GM21367 (cell line): ENCODE results near the gene MEGF6.

ENCODE experiments used
- ATAC-seq: cut with Tn5 transposase; IDR thresholded peaks from one replicate; pipeline ENCODE4 v1.9.1; 2021; ENCODE audit not compliant: unreplicated experiment

The MEGF6 gene

DNA sequence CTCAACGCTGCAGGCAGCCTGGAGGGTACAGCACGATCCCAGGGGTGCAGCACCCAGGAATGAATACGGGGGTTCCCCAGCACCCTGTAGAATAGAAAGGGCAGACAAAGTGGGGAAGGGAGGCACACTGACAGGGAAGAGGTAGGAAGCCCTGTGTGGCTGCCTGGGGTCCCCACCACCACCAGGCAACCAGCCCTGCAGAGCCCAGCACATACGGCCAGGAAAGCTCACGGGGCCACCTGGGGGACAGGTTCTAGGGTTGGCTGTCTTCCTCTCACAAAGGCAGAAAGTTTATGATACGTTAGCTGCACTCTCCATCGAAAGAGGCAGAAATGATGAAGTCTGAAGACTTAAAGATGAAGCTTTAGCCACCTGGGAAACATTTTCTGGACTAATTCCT is 104.4 kb downstream of the MEGF6 start:
- ATAC-seq: no peak

GRCh38 chr1:3506041-3506440 is 105.3 kb downstream of the MEGF6 start:
- no peak for ATAC-seq

DNA sequence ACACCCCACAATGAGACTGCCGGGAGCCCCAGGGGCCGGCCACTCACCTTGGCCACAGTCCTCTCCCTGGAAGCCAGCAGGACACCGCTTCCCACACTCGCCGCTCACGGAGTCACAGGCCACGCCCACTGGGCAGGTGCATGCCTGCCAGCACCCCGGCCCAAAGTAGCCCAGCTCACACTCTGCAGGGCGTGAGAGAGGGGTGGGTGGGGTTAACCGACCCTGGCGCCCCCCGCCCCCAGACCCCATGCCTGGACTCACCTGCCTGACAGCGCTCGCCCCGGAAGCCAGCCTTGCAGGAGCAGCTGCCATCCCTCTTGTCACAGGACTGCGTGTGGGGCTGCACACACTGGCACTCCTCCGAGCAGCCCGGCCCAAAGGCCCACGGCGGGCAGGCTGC is 106.1 kb downstream of the MEGF6 start:
- no peak for ATAC-seq

- no peak for ATAC-seq
Observed at GRCh38 chr1:3504822-3505153, 106.5 kb downstream of the MEGF6 start.

- no peak for ATAC-seq
Observed at GRCh38 chr1:3504151-3504821, 107.0 kb downstream of the MEGF6 start.

- ATAC-seq: no peak
Observed at GRCh38 chr1:3503525-3503886, 107.8 kb downstream of the MEGF6 start.

DNA sequence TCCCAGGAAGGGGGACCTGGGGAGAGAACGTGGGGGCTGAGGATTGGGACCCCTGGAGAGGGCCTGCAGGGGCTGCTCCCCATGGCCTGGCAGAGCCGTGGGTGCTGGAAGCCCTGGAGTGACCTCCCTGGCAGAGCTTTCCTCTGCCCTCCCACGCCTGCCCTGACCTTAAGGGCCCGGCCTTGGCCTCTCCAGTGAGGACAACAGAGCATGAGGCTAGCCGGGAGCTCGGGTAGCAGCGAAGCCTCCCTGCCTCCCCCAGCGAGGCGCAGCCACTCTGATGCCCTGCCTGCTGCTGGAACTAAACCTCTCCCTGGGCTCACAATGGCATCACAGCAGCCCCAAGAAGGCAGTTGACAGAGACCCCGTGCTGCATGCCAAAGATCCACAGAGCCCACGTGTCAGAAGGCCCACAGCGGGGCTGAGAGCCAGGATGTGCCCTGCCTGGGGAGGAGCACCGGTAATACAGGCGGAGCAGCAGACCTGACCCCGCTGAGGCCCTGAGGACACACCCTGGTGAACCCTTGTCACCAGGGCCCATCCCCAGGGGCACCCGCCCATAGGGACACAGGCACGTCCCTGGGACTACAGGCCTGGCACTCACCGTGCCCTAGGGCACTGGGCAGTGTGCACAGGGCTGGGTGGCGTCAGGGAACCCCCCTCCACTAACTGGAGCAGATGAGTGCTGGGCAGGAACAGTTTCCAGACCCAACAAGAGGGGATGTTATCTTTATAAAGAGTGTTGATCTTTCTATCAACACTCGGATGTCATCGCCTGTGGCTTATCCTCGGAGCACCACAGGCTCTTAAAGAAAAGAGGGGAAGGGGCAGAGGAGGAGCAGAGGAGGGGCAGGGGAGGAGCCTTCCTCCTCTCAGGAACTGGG is 108.4 kb downstream of the MEGF6 start:
- no peak for ATAC-seq

- ATAC-seq: no peak
Observed at GRCh38 chr1:3501856-3502640, 109.3 kb downstream of the MEGF6 start.

DNA sequence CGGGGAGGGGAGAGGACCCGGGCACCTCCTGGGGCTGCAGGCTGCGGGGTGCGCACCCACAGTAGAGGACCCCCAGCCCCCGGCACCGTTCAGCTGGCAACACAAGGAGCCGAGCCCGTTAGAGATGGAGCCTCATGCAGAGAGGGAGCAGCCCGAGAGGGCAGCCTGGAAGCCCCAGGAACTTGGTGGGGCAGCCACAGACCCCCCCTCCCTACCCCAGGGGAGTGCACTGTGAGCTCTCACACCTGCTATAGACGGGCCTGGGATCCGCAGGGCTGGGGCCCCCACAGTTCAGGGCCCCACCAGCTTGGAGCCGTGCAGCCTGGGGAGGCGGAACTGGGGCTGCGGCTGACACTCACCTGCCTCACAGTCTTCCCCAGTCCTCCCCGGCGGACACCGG is 109.9 kb downstream of the MEGF6 start:
- ATAC-seq: no peak

GRCh38 chr1:3500265-3500835 is 111.0 kb downstream of the MEGF6 start:
- no peak for ATAC-seq

DNA sequence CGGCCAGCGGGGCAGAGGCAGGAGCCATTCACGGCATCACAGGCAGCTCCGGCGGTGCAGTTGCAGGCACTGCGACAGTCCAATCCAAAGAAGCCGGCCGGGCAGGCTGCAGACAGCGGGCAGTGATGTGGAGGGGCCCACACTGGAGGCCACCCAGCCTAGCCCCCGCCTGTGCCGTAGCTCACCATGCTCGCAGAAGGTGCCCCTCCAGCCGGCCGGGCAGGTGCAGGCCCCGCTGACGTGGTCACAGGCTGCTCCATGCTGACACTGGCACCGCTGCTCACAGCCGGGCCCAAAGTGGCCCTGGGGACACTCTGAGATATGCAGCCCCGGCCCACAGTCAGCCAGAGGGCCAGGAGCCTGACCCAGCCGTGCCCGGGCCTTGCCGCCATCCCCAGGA is 111.7 kb downstream of the MEGF6 start:
- no peak for ATAC-seq

DNA sequence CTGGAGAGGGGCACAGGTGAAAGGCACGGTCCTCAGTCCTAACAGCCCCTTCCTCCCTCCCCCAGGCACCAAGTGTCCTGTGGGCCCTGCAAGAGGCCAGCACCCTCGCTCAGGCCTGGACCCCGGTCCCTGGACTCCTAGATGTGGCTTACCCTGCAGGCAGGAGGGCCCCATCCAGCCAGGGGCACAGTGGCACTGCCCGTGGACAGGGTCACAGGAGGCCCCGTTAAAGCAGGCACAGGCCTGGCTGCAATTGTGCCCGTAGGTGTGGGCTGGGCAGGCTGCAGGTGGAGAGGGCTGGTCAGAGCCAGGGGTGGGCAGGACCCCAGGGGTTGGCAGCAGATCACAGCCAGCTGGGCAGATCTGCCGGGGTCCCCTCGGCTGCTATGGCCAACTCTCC is 112.3 kb downstream of the MEGF6 start:
- ATAC-seq: no peak

DNA sequence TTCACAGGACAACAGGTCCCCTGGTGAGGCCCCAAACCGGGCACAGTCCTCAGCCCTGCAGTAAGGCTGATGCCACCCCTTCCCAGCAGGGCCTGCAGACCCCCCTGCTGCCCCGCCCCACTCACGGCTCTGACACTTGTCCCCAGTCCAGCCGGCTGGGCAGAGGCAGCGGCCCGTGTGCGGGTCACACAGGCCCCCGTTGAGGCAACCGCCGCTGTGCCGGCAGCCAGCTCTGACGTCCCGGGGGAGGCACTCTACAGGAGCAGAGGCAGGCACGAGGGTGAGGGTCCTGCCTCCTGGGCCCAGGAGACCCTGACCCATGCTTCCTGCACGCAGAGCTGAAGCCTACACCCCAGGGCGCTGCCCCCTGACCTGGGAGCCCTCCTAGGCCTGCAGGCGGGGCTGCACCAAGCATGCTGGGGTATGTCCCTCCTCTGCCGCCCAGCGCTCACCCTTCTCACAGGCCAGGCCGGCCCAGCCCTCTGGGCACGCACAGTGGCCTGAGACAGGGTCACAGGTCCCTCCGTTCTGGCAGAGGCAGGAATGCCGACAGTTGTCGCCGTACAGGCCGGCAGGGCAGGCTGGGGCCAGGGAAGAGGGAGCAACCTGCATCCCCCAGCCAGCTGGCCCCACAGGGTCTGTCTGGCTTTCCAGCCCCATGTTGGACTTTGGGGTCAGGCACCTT is 112.9 kb downstream of the MEGF6 start:
- ATAC-seq: no peak

DNA sequence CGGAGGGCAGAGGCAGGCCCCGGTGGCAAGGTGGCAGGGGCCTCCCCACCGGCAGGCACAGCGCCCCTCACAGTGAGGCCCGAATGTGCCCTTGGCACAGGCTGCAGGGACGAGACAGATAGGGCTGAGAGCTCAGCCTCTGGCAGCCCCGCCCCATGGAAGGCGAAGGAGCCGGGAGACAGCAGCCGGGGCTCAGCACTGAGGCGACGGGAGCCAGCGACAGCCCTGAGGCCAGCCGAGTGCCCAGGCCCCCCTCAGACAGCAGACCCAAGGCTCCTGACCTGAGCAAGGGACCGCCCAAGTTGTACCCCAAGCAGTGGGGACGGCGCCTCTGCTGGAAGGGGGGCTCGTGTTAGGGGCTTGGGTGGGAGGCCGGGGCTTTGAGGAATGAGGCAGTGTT is 113.8 kb downstream of the MEGF6 start:
- no peak for ATAC-seq

DNA sequence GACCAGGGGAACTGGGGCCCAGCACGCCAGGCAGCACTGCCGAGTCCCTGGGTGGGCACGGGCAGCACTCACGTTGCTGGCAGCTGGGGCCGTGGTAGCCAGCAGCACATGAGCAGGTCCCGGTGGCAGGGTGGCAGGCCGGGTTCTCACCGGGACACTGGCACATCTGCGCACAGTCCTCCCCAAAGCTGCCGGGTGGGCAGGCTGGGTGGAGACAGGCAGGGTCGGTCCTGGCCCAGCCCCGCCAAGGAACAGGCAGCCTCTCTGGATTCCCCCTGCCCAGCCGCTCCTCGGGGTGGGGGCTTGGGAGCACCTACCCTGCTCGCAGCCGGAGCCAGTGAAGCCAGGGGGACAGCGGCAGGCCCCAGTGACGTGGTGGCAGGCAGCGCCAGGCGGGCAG is 114.4 kb downstream of the MEGF6 start:
- ATAC-seq: no peak

GRCh38 chr1:3495776-3496745 is 115.2 kb downstream of the MEGF6 start:
- ATAC-seq: no peak

DNA sequence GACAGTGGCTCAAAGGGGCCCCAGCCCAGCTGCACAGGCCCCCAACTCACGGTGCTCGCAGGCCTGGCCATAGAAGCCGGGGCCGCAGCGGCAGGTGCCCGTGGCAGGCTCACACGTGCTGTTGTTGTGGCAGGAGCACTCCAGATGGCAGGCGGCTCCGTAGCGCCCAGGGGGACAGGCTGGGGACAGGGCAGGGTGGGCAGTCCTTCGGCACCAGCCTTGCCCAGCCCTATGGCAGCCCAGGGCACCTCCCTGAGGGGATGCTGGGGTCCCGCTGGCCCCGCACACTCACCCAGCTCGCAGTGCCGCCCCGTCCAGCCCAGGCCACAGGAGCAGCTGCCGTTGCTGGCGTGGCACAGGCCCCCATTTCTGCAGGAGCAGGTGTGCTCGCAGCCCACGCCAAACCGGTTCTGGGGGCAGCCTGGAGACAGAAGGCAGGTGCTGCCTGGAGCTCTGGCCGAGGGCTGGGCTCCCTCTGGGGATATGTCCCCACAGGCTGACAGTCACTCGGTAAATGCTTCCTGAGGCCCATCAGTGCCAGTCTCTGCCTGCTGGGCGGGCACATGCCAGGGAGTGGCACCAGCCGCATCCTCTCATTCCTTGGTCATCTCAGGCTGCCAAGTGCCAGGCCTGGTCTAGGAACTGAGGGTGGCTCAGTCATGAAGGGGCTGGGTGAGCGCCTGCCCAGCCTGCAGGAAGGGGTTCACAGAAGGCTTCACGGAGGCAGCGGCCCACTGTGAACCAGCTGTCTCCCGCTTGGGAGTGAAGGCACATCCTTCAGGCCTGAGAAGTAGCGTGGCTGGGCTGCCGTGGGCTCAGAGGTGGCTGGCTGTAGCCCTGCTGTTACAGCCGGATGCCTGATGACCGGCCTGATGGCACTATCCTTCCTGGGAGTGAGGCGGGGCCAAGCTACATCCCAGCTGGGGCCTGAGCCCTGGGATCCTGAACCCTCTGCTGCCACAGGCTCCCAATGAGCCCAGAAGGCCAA is 116.7 kb downstream of the MEGF6 start:
- ATAC-seq: no peak

- no peak for ATAC-seq
Observed at GRCh38 chr1:3492545-3493246, 118.6 kb downstream of the MEGF6 start.
